ENCODE measurements around the gene INS. TPM values are rescaled to one million over a fixed set of nuclear protein-coding genes. Genes with fewer than 3 reads are reported as not detected.

The INS gene
- total RNA-seq, 2 experiments from 2014 or later = not detected

DNA sequence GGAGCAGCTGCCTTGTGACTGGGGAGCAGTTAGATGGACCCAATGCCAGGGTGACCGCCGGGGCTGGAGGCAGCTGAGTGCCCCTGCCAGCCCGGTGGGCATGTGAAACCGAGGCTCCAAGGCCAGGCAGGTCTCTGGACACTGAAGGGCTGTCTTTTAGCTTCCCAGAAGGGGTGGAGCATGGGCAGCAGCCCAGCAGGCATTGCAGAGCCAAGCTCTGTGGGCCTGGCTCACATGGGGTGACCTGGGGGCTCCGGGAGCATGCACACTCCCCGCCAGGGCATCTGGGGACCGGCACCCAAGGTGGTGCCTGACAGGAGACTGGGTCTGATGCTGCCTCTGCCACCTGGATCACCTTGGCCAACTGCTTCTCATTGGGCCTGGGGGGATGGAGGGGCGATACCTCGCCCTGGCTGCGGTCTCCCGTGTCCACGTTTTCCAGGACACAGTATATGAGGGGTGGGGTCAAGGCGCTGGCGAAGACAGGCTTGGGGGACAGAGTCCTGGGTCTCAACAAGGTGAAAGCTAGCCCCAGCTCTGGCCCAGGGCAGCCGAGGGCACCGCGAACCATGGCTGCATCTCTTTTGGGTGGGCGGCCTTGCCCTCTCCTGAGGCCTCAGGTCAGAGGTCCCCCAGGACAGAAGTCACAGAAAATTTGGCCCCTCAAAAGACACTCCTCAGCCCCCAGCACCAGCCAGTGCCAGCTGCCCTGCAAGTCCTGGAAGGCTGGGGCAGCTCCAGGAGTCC is 3.5 kb downstream of the INS start:
- POLR2A ChIA-PET = no interaction called here
- Mint-ChIP-seq H3K36me3 (ENCODE audit: low read depth) (no peaks in the 10 kb centered on the region), H3K4me1 (no peaks in the 10 kb centered on the region), H3K27ac (no peak overlapping the region), H3K4me3 (no peak overlapping the region), H3K9me3 (ENCODE audit: low read depth) (no peaks in the 10 kb centered on the region), H3K27me3 (no peaks in the 10 kb centered on the region)
- CTCF ChIA-PET = interaction anchor here (2.2 kb wide), 1 partner anchor 119 kb away, joined by 14 read pairs; no protein-coding TSS in a partner anchor
- DNase-seq = no peak
- ATAC-seq = no peak
- intact Hi-C loops (cut with DNase I, micrococcal nuclease) = no loop called here

DNA sequence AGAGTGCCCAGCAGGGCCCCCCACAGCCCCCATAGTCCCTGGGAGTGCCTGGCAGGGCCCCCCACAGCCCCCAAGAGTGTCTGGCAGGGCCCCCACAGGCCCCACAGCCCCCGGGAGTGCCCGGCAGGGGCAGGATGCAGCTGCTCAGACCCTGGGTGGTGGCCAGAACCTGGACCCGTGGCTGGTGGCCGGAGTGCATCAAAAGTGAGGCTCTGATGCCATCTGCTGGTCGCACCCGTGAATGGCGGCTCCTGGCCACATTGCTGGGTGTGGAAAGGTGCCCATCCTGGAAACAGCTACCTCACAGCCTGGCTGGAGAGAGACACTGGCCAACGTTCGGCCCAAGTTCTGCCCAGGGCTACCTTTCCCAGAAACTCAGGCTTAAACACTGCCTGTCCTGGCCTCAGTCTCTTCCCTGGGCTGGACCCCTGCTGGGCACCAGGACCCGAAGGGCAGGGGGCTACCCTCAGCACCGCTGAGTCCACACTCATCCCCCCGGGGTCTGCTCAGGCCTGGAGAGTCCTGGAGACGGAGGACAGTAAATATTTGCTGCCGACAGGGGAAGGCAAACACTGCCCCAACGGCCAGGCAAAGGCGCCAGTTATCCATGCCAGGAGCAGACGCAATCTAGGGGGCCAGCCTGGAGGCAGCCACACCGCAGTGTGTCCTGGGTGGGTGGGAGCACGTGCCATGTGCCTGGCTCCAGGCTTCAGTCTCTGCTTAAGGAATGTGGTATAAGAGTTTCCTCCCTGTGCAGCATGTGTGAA is 4.4 kb downstream of the INS start:
- Mint-ChIP-seq H3K9me3 (ENCODE audit: low read depth) (no peaks in the 10 kb centered on the region), H3K4me1 (peaks cover 3% of the 10 kb centered on the region), H3K36me3 (ENCODE audit: low read depth) (no peaks in the 10 kb centered on the region), H3K27me3 (no peaks in the 10 kb centered on the region), H3K27ac (no peak overlapping the region), H3K4me3 (no peak overlapping the region)
- DNase-seq (peak; percentile 80), ATAC-seq (peak; percentile 40)
- intact Hi-C loops (cut with DNase I, micrococcal nuclease) = no loop called here
- POLR2A ChIA-PET = no interaction called here
- CTCF ChIA-PET = interaction anchor here (0.6 to 2.2 kb wide), 4 partner anchors 70 to 650 kb away, joined by 4 to 14 read pairs (median 6); no protein-coding TSS in a partner anchor

DNA sequence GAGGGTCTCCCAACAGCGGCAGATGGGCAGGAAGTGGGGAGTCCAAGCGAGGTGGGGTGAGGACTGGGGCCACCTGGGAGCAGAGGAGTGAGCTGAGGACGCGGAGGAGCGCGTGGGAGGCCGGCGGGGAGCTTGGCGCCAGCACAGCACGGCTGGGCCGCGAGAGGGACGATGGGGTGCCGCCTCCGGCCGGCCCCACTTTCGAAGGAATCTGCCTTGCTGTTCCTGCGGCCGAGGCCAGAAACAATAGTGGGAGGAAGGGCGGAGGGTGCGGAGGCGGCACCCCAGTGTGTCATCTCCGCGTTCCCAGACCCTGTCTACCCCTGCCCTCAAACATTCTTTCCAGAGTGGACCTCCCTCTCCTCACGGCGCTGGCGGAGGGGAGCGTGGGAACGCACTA is 5.5 kb downstream of the INS start:
- POLR2A ChIA-PET = no interaction called here

DNA sequence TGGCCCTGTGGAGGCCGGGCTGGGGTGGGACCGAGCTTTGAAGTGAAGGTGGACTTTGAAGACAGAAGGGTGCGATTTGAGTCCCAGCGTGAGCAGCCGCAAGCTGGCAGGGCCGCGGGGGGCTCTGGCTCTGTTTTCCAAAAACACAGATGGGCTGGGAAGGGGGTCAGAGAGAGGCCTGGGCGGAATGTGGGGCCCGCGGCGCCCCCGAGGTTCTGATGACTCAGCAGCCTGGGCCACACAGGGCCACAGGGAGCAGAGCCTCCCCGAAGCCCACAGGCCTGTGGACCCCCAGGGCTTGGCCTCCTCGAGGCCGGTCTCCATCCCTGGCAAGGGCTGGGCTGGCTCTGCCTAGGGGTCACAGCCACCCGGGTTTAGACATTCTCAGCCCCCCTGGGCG is 6.1 kb downstream of the INS start:
- DNase-seq (no peak), ATAC-seq (no peak)
- Mint-ChIP-seq H3K9me3 (ENCODE audit: low read depth) (no peaks in the 10 kb centered on the region), H3K4me1 (peaks cover 6% of the 10 kb centered on the region), H3K27me3 (peaks cover 12% of the 10 kb centered on the region), H3K4me3 (no peak overlapping the region), H3K27ac (no peak overlapping the region), H3K36me3 (ENCODE audit: low read depth) (no peaks in the 10 kb centered on the region)
- intact Hi-C loops (cut with DNase I, micrococcal nuclease) = loop anchor here (5.0 kb wide), 2 partner anchors 238 to 463 kb away; partner anchors contain the start of gene TNNT3 (in 1 of the 2)
- POLR2A ChIA-PET = interaction anchor here (0.6 kb wide), 1 partner anchor 273 kb away, joined by 3 read pairs; no protein-coding TSS in a partner anchor
- CTCF ChIA-PET = interaction anchor here (0.6 to 9.0 kb wide), 5 partner anchors 13 to 502 kb away, joined by 3 to 311 read pairs (median 4); no protein-coding TSS in a partner anchor

More for the DNA sequence above, 5.5 kb downstream of the INS start:
- intact Hi-C loops (cut with DNase I, micrococcal nuclease) = no loop called here
- Mint-ChIP-seq H3K36me3 (ENCODE audit: low read depth) (no peaks in the 10 kb centered on the region), H3K27ac (no peak overlapping the region), H3K4me1 (peaks cover 5% of the 10 kb centered on the region), H3K27me3 (peaks cover 8% of the 10 kb centered on the region), H3K9me3 (ENCODE audit: low read depth) (no peaks in the 10 kb centered on the region), H3K4me3 (no peak overlapping the region)
- no peak for ATAC-seq
- CTCF ChIA-PET = interaction anchor here (0.6 to 9.0 kb wide), 6 partner anchors 117 to 651 kb away, joined by 3 to 311 read pairs (median 4); no protein-coding TSS in a partner anchor
- no peak for DNase-seq

DNA sequence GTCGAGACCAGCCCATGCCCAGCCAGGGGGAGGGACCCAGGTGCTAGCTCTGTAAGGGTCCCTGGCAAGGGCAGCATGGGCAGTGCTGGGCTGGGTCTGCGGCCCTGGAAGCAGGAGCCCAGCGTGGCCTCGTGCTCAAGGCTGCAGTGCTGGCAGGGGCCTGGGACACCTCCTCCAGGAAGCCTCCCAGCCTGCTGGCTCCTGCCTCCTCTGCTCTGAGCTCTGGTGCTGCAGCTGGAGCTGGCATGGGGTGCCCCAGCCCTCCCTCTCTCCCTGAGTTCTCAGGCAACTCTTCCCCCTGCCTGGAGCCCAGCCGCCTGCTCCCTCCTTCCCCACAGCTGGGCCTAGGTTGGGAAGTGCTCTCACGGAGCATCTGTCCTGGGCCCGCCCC is 6.8 kb downstream of the INS start:
- ChIA-PET CTCF (interaction anchor here (0.6 to 9.0 kb wide), 9 partner anchors 11 to 501 kb away, joined by 3 to 311 read pairs (median 4); no protein-coding TSS in a partner anchor), POLR2A (interaction anchor here (0.6 kb wide), 1 partner anchor 273 kb away, joined by 3 read pairs; no protein-coding TSS in a partner anchor)
- Mint-ChIP-seq H3K4me1 (peaks cover 7% of the 10 kb centered on the region), H3K27me3 (peaks cover 15% of the 10 kb centered on the region), H3K9me3 (ENCODE audit: low read depth) (no peaks in the 10 kb centered on the region), H3K27ac (no peak overlapping the region), H3K36me3 (ENCODE audit: low read depth) (no peaks in the 10 kb centered on the region), H3K4me3 (no peak overlapping the region)
- ATAC-seq = no peak
- intact Hi-C loops (cut with DNase I, micrococcal nuclease) = loop anchor here (5.0 kb wide), 2 partner anchors 237 to 462 kb away; partner anchors contain the start of gene TNNT3 (in 1 of the 2)
- no peak for DNase-seq

DNA sequence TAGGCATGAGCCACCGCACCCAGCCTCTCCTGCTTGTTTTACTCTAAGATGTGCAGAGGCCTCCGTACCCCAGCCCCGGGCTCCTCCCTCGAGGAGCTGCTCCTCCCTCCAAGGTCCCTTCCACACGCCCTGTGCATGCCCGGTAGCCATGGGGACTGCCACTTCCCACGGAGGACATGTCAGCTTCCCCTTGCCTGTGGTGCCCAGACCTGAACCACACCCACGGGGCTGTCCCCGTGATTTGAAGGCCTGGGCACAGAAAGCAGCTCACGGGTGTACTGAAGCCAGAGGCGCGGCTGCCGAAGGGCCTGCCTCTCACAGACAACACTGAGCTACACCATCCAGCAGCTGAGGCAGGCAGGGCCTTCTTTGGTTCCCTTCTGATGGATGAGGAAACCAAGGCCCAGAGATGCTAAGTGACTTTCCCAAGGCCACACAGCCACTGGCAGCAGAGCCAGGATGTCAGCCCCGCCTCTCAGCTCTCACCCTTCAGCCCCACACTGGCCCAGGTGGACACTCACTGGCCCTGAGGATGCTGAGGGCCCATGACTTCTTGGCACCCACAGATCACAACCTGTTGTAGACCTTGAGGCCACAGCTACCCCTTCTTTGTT is 7.3 kb downstream of the INS start:
- no peak overlapping the region for H3K4me3 Mint-ChIP-seq
- no peaks in the 10 kb centered on the region for H3K9me3 Mint-ChIP-seq (ENCODE audit: low read depth)
- DNase-seq = no peak
- no peak for ATAC-seq
- CTCF ChIA-PET = interaction anchor here (0.5 to 9.0 kb wide), 16 partner anchors 11 to 520 kb away, joined by 3 to 311 read pairs (median 4); partner anchors contain the start of gene TNNI2
- intact Hi-C loops (cut with DNase I, micrococcal nuclease) = loop anchor here (2.0 to 5.0 kb wide), 3 partner anchors 236 to 461 kb away; partner anchors contain the start of gene TNNT3 (in 1 of the 2)
- no peak overlapping the region for H3K27ac Mint-ChIP-seq
- no peaks in the 10 kb centered on the region for H3K36me3 Mint-ChIP-seq (ENCODE audit: low read depth)
- H3K27me3 Mint-ChIP-seq = peaks cover 18% of the 10 kb centered on the region
- peaks cover 7% of the 10 kb centered on the region for H3K4me1 Mint-ChIP-seq
- POLR2A ChIA-PET = no interaction called here

DNA sequence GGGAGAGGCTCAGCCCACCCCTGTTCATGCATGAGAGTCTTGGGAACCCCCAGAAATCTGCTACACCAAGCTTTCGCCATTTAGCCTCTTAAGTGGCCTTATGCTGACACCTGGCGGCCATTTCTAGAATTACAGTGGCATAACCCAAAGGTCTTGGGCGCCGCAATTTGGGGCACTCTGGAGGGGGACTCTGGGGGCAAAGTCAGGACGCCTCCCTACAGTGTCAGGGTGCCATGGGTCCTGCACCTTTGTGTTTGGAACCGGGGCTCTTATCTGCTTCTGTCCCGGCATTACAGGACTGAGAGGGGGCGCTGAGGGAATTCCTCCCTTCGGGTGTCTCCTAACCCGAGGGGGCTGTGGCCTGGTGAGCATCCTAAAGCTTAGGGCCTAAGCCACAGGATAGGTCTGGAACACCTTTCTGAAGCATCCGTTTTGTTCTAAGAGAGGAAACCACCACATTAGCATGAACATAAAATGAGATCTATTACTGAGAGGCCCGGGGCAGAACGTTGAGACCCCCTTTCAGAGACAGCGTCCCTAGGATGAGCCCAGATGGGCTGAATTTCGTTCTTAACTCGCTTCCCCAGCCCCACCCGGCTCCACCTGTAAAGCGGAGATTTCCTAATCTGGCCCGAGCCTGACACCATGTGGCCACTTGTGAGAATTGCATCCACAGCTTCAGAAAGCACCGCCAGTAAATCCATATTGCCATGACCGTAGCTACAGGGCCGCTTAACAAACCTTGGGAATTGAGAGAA is 9.3 kb downstream of the INS start:
- peak; percentile 89 for DNase-seq
- peak overlapping the region; percentile 4 for H3K4me3 Mint-ChIP-seq
- H3K4me1 Mint-ChIP-seq = peaks cover 7% of the 10 kb centered on the region
- no peaks in the 10 kb centered on the region for H3K9me3 Mint-ChIP-seq (ENCODE audit: low read depth)
- ChIA-PET POLR2A (interaction anchor here (0.5 to 1.3 kb wide), 3 partner anchors 9 to 136 kb away, joined by 3 to 4 read pairs (median 3); no protein-coding TSS in a partner anchor), CTCF (interaction anchor here (0.6 to 9.0 kb wide), 57 partner anchors 8 to 518 kb away, joined by 3 to 311 read pairs (median 4); partner anchors contain the start of genes LSP1 and TNNI2)
- peaks cover 33% of the 10 kb centered on the region for H3K27me3 Mint-ChIP-seq
- H3K36me3 Mint-ChIP-seq (ENCODE audit: low read depth) = no peaks in the 10 kb centered on the region
- ATAC-seq = peak; percentile 71
- intact Hi-C loops (cut with DNase I, micrococcal nuclease) = loop anchor here (1.0 to 5.0 kb wide), 8 partner anchors 75 to 499 kb away; partner anchors contain the start of gene TNNT3 (in 1 of the 2)
- H3K27ac Mint-ChIP-seq = no peak overlapping the region

DNA sequence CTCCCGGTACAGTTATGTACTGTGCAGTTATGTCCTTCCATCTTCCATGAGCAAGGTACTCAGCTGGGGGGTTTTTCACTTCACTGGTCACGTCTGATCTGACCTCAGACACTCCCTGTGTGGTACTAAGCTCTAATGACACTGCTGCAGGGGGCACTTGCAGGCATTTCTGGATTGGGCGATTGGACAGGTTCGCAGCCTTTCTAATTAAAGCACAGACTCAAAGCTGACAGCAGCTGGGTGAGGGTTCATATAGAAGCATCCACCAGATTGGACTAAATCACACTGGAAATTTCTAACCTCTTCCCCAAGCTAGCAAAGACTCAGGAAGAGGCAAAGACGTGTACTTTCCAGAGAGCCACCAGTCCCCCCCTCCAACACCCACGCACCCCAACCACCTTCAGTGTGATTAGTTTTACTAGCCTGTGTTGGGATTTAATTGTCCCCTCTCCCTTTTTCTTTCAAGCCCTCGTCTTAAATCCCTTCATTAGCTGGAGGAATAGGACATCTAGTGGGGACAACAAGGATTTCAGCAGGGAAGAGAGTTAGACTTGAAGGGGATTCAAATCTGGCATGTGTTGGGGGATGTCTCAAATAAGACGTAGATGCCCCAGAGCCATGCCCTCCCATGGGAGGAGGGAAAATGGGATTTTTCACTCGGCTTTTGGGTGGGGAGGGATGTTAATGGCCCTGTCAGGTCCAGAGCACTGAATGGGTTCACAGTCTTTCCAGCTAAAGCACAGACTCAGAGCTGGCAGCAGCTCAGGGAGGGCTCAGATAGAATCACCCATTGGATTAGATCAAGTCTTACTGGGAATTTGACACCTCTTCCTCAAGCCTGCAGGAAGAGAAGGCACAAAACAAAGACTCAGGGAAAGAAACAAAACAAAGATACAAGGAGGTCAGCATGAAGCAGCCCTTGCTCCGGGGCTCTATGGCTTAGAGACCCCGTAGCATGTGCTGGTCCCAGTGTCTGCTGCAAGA is 10.9 kb downstream of the INS start:
- Mint-ChIP-seq H3K27me3 (peaks cover 47% of the 10 kb centered on the region), H3K4me3 (no peak overlapping the region), H3K4me1 (peaks cover 7% of the 10 kb centered on the region), H3K27ac (no peak overlapping the region), H3K9me3 (ENCODE audit: low read depth) (no peaks in the 10 kb centered on the region), H3K36me3 (ENCODE audit: low read depth) (no peaks in the 10 kb centered on the region)
- POLR2A ChIA-PET = interaction anchor here (0.6 to 1.1 kb wide), 5 partner anchors 36 to 115 kb away, joined by 3 to 5 read pairs (median 4); no protein-coding TSS in a partner anchor
- intact Hi-C loops (cut with DNase I, micrococcal nuclease) = loop anchor here (2.0 to 5.0 kb wide), 3 partner anchors 73 to 458 kb away; partner anchors contain the start of gene TNNT3 (in 1 of the 2)
- DNase-seq (no peak), ATAC-seq (no peak)
- CTCF ChIA-PET = interaction anchor here (0.6 to 9.0 kb wide), 39 partner anchors 9 to 513 kb away, joined by 3 to 311 read pairs (median 4); no protein-coding TSS in a partner anchor

DNA sequence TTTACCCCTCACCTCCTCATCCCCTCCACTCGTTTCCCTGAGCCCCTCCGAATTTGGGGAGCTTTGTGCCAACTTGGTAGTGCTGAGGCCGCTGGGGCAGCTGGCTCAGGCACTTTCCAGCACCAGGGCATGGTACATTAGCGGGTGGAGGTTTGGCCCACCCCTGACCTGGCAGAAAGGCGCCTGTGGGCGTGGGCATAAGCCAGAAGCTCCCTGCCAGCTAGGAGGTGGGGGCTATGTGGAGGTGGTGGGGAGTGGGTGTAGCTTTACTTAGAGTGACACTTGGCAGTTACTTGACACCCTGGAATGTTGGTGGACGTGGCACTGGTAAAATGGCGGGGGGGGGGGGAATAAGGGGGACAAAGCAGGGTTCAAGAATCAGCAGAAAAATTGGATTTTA is 11.5 kb downstream of the INS start:
- Mint-ChIP-seq H3K36me3 (ENCODE audit: low read depth) (no peaks in the 10 kb centered on the region), H3K4me3 (no peak overlapping the region), H3K9me3 (ENCODE audit: low read depth) (no peaks in the 10 kb centered on the region), H3K4me1 (peaks cover 13% of the 10 kb centered on the region), H3K27ac (no peak overlapping the region), H3K27me3 (peaks cover 54% of the 10 kb centered on the region)
- no peak for DNase-seq
- no peak for ATAC-seq
- ChIA-PET POLR2A (interaction anchor here (0.6 to 1.1 kb wide), 3 partner anchors 37 to 112 kb away, joined by 4 to 5 read pairs (median 4); no protein-coding TSS in a partner anchor), CTCF (interaction anchor here (0.6 to 9.0 kb wide), 23 partner anchors 9 to 496 kb away, joined by 3 to 311 read pairs (median 4); no protein-coding TSS in a partner anchor)
- intact Hi-C loops (cut with DNase I, micrococcal nuclease) = no loop called here

All from activated CD4-positive, alpha-beta T cell treated with anti-CD3 and anti-CD28 coated beads for 36 hours (primary cell).